HK-2 (cell line): ENCODE data around the gene ASMTL.
A peak's percentile ranks its signal among the peaks of the same experiment; 100 is the strongest.
"Not testable (repeated sequence)": the region's sequence is repeated elsewhere in the genome, so short reads cannot be mapped to it uniquely, and the experiment has no call there.

Source experiments
- DNase-seq: peaks from one replicate; pipeline ENCODE4 v3.0.0-alpha.2; 2018; ENCODE audit not compliant: unreplicated experiment

Gene ASMTL, protein sequence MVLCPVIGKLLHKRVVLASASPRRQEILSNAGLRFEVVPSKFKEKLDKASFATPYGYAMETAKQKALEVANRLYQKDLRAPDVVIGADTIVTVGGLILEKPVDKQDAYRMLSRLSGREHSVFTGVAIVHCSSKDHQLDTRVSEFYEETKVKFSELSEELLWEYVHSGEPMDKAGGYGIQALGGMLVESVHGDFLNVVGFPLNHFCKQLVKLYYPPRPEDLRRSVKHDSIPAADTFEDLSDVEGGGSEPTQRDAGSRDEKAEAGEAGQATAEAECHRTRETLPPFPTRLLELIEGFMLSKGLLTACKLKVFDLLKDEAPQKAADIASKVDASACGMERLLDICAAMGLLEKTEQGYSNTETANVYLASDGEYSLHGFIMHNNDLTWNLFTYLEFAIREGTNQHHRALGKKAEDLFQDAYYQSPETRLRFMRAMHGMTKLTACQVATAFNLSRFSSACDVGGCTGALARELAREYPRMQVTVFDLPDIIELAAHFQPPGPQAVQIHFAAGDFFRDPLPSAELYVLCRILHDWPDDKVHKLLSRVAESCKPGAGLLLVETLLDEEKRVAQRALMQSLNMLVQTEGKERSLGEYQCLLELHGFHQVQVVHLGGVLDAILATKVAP

DNA sequence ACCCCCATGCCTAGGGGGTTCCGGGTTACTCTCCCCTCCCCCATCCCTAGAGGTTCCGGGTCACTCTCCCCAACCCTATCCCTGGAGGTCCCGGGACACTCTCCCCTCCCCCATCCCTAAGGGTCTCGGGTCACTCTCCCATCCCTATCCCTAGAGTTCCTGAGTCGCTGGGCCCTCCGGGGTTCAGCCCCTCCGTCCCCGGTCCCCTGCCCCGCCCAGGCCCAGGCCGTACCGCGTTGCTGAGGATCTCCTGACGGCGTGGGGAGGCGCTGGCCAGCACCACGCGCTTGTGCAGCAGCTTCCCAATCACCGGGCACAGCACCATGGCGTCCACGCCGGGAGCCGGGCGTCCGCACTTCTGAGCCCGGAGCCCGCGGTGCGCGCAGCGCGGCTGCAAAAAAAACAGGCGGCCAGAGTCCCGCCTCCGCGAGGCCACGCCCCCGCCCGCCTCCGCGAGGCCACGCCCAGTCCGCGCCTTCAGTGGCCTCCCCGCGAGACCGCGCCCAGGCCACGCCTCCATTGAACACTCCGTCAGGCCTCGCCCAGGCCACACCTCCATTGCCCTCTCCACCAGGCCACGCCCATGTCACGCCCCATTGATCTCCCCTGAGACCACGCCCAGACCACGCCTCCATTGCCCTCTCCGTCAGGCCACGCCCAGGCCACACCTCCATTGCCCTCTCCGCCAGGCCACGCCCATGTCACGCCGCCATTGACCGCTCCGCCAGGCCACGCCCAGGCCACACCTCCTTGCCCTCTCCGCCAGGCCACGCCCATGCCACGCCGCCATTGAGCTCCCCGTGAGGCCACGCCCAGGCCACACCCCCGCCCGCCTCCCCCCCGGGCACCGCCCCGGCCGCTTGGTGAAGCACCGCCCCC, at the start of gene ASMTL:
TSS of gene ASMTL (minus strand) at position 394 of the 879 bp plus-strand sequence. CDS start at position 325, 69 bp downstream.
- peak; percentile 100 for DNase-seq

DNA sequence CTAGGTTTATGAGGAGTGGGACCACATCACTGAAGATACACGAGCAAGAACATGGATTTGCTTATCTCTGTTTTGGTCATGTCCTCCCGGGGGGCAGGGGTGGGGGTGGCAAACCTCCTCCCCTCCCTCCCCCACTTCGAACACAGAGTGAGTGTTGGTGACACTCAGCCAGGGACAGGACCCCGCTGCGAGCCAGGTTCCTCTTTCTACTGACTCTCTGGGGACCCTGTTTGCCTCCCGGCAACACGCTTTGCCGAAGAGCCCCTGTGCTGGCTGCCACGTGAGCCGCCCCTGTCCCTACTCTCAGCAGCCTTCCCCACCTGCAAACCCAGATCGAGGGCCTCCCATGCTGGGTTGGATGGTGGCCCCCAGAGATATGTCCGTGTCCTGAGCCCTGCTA, 49.5 kb upstream of the ASMTL start:
- no peak for DNase-seq

DNA sequence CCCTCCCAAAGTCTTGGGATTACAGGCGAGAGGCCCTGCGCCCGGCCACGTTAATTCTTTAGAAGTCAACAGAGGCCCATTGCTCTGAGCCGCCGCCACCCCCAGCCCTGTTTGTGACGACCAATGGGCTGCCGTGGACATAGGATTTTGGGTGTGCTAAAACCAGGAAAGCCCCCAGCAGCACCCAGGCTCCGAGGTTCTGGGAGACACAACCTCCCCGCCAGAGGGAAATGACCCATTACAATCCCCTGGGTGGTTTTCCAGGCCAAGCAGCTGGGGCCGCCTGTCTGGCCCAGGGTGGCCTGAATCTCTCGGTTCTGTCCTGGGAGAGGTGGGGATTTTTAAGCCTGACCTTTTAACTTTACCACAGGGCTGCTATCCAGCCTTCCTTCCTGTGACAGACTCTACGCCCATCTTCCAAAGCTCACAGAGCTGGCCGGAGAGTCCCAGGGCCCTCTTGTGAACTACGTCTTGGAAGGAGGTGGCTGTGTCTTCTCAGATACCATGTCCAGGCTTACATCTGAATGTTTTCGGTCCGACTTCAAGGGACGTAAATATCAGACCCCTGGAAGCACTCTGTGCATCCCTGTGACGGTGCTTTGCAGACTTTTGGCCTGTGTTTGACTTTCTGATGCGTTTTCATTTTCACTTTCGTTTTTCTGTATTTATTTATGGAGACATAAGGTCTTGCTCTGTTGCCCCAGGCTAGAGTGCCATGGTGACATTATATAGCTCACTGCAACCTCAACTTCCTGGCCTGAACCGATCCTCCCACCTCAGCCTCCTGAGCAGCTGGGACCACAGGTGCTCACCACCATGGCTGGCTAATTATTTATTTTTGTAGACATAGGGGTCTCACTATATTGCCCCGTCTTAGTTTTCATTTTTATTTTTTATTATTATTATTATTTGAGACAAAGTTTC, 48.3 kb upstream of the ASMTL start:
- DNase-seq, result no peak

DNA sequence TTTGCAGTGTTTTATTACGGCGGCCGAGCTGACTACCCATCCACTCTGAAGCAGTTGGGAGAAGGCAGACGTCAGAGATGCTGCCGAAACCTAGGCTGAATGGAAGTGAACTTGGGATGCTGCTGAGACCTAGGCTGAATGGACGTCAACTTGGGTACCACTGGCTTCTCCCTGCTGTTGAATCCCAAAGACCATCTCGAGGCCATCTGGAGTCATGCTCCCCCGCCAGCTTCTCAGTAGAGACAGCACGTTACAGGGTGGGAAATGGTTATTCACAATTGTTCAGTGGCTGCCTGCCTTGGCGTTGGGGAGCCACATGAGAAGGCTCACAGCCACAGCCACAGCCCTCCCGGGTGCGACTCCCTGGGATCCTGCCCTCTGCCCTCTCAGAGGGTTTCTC, 43.4 kb upstream of the ASMTL start:
- DNase-seq, result no peak

DNA sequence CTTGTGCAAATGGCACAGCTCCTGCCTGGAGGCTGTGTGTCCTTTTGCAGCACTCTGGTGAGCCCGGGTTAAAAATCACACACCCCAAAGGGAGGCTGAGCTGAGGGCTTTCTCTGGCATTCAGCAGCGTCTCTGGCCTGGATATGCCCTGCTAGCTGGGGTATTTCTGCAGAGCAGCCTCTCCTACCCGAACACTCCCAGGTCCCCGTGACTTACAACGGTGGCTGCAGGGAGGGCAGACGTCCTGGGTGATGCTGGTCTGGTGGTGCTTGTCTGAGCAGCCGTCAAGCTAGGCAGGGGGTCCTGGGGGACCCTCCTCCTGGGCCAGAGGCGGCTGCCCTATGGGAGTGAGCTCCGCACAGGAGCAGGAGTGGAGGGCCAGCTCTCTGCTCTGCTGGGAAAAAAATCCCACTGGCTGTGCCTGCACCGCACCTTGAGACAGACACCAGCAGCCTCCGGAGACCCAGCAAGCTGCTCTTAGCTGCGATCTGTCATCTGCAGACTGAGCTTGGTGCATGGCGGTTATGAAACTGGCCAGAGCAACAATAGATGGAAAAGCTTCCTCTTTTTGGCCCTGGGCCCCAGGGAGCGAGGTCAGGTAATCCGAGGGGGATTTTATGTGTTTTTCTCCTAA, 41.3 kb upstream of the ASMTL start:
- DNase-seq, result no peak

DNA sequence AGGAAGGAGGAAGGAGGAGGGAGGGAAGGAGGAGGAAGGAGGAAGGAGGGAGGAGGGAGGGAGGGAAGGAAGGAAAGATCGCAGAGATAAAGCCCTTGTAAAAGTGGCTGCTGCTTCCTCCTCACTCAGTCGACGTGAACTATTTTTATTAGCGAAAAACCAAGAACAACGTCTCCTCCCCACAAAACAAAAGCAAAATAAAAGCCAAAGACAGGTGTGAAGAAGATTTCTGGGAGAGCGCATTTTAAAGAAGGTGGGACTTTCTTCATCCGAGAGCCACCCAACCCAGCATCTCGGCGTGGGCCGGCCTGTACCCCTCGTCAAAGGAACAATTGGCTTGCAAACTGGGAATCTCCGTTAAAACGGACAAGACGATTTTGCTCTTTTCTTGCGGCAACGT, 40.7 kb upstream of the ASMTL start:
- DNase-seq, result no peak

DNA sequence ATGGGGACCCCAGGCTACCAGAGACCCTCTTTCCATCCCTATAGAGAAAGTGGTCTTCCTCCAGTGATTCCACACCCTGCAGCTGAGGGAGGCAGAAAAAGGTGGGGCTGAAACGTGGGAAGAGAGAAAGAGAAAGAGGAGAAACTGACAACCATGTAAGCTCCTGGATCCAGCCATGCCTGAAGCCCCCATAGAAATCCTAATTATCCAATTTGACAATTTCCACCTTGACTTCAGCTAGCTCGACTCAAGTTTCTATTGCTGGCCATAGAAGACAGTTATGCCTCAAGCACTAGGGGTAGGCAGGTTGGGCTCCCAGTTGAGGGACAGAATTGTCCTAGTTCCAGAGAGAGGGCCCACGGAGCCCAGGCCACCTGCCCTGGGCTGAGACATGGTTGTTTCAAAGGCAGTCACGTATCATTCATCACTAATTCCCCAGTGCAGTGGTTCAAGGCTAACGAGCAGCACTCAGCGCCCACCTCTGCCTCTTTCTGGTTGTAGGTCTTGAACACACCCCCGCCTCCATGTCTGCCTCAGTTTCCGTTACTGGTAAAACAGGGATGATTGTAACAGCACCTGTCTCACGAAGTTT, 39.8 kb upstream of the ASMTL start:
- no peak for DNase-seq

DNA sequence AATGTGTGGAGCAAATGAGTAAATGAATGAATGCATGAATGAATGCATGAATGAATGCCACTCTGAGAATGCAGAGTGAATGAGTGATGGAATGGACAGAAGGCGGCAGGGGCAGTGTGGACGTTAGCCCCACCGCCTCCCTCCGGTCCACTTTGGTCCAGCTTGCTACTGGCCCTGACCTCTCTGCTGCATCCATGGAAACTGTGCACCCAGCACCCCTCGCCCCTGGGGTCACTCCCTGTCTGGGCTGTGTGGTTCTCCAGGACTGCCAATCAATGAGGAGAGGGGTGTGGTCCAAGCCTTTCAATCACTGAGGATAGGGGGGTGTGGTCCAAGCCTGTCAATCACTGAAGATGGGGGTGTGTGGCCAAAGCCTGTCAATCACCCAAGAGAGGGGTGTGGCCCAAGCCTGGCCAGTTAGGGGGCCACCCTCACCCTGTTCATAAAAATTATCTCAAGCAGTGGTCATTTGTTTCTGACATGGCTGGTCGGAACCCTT, 39.2 kb upstream of the ASMTL start:
- DNase-seq, result no peak

DNA sequence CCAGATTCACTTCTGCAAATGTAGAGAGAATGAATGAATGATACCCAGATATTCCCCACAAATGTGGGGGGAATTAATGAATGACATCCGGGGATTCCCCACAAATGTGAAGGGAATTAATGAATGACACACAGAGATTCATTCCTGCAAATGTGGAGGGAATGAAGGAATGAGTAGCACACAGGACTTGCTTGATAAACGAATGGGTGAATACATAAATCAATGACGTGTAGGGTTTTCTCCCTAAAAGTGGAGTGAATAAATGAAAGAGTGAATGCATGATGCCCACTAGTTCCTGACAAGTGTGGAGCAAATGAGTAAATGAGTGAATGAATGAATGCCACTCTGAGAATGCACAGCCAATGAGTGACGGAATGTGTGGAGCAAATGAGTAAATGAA, 38.5 kb upstream of the ASMTL start:
- not testable (repeated sequence) for DNase-seq

DNA sequence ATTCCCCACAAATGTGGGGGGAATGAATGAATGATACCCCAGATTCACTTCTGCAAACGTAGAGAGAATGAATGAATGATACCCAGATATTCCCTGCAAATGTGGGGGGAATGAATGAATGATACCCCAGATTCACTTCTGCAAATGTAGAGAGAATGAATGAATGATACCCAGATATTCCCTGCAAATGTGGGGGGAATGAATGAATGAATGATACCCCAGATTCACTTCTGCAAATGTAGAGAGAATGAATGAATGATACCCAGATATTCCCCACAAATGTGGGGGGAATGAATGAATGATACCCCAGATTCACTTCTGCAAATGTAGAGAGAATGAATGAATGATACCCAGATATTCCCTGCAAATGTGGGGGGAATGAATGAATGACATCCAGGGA, 38.0 kb upstream of the ASMTL start:
- DNase-seq, result not testable (repeated sequence)

DNA sequence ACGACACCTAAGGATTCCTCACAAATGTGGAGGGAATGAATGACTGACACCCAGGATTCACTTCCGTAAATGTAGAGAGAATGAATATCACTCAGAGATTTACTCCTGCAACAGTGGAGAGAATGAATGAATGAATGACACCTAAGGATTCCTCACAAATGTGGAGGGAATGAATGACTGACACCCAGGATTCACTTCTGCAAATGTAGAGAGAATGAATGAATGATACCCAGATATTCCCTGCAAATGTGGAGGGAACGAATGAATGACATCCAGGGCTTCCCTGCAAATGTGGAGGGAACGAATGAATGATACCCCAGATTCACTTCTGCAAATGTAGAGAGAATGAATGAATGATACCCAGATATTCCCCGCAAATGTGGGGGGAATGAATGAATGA, 36.6 kb upstream of the ASMTL start:
- DNase-seq, result not testable (repeated sequence)

DNA sequence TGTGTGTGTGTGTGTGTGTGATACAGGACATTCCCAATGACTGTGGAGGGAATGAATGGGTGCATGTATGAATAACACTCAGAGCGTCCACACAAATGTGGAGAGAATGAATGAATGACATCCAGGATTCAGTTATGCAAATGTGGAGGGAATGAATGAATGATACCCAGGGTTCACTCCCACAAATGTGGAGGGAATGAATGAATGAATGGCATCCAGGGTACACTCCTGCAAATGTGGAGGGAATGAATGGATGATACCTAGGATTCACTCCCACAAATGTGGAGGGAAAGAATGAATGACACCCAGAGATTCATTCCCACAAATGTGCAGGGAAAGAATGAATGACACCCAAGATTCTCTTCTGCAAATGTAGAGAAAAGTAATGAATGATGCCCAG, 36.0 kb upstream of the ASMTL start:
- no peak for DNase-seq

DNA sequence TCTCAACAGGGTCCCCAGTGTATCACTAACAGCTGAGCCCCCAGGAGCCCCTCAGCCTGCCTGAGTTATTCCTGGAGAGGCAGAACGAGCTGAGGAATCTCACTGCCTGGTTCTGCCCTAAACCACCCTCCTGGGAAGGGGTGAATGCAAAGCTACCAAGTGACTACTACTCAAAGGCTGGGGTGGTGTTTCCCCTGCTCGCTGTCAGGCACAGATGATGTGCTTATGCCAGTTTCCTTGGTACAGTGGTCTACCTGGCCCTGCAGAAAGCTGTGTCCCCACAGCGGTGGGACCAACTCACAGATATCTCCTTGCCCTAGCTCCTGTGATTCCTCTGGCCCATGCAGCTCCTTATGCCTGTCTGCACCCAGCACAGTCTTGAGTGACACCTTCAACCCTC, 35.4 kb upstream of the ASMTL start:
- no peak for DNase-seq

DNA sequence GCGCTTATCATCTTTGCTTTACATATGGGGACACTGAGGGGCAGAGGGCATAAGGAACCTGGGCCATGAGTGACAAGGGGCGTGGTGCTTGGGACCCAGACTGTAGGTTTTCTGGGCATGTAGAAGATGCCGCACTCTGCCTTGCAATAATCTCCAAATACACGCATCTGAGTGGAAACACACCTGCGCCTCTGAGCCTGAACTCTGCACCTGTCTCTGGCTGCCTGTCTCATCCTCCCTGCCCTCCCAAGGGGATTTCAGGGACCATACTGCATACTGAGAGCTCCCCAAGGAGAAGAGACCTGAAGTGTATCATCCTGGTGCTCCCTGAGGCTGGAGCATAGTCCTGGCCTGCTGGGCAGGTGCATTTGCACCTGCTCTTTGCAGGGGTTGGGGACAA, 34.7 kb upstream of the ASMTL start:
- DNase-seq, result no peak

DNA sequence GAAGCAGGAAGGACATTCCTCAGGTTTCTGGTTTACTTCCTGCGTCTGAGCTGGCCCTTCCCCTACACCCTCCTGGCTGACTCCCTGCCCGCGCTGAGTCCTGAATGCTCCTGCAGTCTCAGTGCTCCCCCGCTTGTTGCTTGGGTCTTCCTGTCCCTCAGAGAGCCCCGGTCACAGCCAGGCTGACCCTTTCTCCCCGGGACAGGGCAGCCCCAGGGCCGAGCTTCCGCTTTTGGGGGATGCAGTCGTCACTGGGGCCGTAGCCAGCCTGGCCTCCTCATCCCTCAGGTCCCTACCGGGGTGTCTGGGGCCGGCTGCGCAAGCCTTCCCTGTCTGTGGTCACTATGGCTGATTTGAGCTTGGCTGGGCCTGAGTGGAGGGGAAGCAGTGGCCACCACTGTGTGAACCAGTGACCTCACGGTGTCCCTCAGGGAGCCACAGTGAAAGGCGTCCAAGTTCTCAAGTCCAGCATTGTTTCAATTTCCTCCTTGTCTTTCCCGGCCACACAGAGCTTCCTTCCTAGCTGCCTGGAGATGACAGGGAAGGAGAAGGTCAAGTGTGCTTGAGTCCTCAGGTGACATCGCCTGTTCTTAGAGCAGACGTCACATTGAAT, 34.1 kb upstream of the ASMTL start:
- DNase-seq, result no peak

DNA sequence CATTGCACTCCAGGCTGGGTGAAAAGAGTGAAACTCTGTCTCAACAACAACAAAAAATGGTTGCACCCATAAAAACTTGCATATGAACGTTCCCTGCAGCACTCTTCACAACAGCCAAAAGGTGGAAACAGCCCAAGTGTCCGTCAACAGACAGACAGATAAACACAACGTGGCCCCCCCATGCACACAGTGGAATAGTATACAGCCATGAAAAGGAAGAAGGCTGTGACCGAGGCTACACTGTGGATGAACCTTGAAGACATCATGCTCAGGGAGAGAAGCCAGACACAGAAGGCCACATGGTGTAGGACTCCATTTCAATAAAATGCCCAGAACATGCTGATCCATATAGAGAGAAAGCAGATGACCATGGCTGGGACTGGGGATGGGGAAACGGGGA, 33.5 kb upstream of the ASMTL start:
- DNase-seq, result no peak

DNA sequence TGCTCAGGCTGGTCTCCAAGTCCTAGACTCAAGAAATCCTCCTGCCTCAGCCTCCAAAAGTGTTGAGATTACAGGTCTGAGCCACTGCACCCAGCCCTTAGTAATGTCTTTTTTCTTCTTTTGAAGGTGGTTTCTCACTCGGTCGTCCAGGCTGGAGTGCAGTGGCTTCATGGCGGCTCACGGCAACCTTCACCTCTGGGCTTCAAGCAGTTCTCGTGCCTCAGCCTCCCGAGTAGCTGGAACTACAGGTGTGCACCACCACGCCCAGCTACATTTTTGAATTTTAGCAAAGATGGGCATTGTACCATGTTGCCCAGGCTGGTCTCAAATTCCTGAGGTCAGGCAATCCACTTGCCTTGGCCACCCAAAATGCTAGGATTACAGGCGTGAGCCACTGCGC, 32.3 kb upstream of the ASMTL start:
- no peak for DNase-seq

DNA sequence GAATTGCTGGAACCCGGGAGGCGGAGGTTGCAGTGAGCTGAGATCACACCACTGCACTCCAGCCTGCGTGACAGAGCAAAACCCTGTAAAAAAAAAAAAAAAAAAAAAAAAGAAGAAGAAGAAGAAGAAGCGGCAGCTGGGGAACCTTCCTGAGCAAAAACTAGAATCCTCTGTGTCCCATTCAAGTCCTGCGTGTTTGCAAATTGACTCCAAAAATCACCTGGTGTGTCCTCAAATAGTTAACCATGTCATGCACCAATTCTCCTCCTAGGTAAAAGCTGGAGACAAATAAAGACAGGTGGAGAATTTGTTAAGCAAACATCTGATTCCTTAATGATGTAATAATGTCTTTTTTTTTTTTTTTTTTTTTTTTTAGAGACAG, 31.9 kb upstream of the ASMTL start:
- DNase-seq, result no peak

DNA sequence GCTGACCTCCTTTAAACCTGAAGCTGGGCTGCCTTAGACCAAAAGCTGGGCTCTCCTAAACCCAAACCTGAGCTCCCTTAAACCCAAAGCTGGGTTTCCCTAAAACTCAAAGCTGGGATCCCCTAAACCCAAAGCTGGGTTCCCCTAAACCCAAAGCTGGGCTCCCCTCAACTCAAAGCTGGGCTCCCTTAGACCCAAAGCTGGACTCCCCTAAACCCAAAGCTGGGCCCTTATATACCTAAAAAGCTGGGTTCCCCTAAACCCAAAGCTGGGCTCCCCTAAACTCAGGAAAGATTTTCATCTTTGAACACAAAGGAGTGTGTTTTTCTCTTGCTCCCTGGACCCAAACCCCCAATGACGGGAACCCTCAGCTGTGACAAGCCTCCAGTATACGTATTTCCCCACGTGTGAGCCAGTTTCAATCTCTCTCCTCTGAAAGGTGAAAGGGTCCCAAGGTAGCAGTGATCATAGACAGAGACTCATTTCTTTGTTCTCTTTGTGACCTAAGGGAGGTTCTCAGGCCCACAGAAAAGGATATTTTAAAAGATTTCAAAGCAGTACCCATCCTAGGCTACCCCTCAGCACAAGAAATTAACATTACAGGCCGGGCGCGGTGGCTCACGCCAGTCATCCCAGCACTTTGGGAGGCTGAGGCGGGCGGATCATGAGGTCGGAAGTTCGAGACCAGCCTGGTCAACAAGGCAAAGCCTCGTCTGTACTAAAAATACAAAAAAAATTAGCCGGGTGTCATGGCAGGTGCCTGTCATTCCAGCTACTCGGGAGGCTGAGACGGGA, 31.3 kb upstream of the ASMTL start:
- no peak for DNase-seq
